IMR-90 (cell line): ENCODE results near the gene FAM120A.

Experiments
- CTCF ChIP-seq: conservative IDR thresholded peaks from 2 replicates; pipeline ENCODE4 v1.5.1; 2012; ENCODE audit warnings: mild to moderate bottlenecking, low read depth, low read length, improper control_type of control experiment
- POLR2A ChIP-seq: IDR thresholded peaks from 2 replicates; pipeline ENCODE4 v1.6.1; 2012; ENCODE audit warnings: mild to moderate bottlenecking, low read depth, low read length
- USF2 ChIP-seq: fragments of 150-350 bp; IDR thresholded peaks from 2 replicates; pipeline ENCODE4 v1.6.1; 2017; ENCODE audit warnings: mild to moderate bottlenecking, antibody characterized with exemption, low read length, low read depth

DNA sequence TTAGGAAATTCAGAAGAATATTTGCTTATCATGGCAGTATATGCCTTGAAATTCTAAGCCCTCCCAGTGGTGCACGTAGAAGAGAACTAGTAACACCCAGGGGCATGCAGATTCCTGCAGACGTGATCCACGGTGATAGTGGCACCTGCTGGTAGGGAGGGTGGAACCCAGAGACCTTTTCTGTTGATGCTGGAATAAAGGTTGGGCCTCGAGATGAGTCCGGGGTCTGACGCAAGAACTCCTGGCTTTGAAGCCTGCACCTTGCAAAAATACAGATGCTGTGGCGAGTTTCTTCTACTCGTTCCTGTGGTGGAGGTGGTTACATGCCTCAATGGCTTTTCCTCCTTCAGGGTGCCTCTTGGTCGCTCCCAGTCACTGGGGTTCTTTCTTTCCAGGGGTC lies 85.4 kb downstream of the FAM120A start:
- TF ChIP-seq CTCF (no peak), USF2 (no peak), POLR2A (no peak)
